Fibroblast of the aortic adventitia (primary cell): Measurements from ENCODE around the gene FRY. TPM values are rescaled to one million over a fixed set of nuclear protein-coding genes. Genes with fewer than 3 reads are reported as not detected.

Experiments
- DNase-seq: peaks from one replicate; pipeline ENCODE4 v3.0.0-alpha.2; 2010; ENCODE audit warnings: low read depth
- H3K4me3 ChIP-seq: 2 replicates; pipeline ENCODE4 v1.5.1; 2011; ENCODE audit warnings: low read depth, mild to moderate bottlenecking, control low read depth, low read length, moderate library complexity
- total RNA-seq: library from RNA; depleted of rRNA; stranded (reverse); fragments of >200 nt; gene quantifications from 2 replicates; pipeline ENCODE4 v1.2.3, GENCODE V29; 2012; ENCODE audit warnings: low replicate concordance
- TF ChIP-seq, protein P1 (sequence below): IDR thresholded peaks from 2 replicates; pipeline ENCODE4 v1.5.1; 2011; ENCODE audit warnings: mild to moderate bottlenecking, low read length, control low read depth, inconsistent platforms; ENCODE audit not compliant: insufficient read depth

FRY gene
- total RNA-seq, 1 donor = 4.3 TPM

DNA sequence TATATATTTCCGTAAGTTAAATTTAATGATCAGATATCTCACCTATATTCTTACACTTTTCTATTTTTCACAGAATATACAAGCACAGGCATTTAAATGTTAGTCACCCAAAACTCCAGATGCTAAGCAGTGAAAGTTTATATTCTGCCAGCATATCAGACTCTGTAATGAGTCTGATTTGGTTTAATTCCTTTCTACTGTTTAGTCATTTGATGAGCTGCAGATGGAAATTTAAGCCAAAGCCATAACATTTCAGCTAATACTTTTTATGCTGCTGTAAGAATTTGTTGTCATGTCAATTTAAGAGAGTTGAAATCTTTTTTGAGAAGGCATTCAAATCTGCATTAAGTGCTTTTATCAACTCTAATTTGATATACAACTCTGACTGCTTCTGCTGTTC is 8.0 kb downstream of the FRY start:
- TF ChIP-seq, protein P1, sequence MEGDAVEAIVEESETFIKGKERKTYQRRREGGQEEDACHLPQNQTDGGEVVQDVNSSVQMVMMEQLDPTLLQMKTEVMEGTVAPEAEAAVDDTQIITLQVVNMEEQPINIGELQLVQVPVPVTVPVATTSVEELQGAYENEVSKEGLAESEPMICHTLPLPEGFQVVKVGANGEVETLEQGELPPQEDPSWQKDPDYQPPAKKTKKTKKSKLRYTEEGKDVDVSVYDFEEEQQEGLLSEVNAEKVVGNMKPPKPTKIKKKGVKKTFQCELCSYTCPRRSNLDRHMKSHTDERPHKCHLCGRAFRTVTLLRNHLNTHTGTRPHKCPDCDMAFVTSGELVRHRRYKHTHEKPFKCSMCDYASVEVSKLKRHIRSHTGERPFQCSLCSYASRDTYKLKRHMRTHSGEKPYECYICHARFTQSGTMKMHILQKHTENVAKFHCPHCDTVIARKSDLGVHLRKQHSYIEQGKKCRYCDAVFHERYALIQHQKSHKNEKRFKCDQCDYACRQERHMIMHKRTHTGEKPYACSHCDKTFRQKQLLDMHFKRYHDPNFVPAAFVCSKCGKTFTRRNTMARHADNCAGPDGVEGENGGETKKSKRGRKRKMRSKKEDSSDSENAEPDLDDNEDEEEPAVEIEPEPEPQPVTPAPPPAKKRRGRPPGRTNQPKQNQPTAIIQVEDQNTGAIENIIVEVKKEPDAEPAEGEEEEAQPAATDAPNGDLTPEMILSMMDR = no peak
- no peak overlapping the region for H3K4me3 ChIP-seq
- DNase-seq = no peak

DNA sequence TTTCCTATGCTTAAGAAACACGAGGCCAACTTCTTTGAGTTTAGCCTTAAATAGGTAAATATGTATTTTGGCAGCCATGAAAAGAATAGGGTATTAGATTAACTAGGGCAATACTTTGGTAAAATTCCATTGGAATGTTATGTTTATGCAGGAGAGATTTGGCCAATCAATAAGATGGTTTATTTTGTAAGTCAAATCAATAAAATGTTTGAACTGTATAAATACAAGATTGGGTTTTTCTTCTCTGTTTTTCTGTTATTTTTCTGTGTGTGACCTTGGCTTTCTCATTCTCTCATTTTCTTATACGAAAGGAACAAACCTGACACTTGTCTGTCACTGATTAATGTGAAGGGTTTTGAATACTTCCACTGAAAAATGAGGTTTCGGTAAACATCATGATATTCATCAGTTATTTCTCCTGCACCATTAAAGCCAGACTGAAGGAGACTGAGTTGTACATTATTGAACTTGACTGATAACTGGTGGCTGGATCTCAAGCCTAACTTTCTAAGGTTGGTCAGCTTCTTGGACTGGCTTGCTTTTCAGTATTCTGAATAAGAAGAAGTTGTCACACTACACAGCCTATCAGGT is 8.6 kb downstream of the FRY start:
- TF ChIP-seq, protein P1 = no peak
- DNase-seq = no peak
- H3K4me3 ChIP-seq = no peak overlapping the region

DNA sequence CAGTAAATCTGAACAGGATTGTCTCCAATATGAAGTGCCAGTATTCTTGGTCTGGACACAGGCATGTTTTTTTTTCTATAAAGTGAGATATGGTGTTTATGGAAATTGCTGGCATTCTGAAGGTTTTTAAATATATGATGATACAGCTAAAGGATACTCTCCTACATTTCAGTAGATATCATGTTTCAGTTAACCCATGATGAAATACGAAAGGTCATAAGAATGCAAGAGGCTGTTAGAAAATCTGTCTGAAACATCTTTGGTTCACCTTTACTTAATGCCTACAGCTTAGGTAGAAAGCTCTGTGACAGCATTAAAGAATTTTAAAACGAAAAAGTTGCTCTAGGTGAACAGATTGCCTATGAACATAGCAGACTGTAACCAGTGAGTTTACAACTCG is 9.1 kb downstream of the FRY start:
- TF ChIP-seq, protein P1 = no peak
- H3K4me3 ChIP-seq = no peak overlapping the region
- no peak for DNase-seq

DNA sequence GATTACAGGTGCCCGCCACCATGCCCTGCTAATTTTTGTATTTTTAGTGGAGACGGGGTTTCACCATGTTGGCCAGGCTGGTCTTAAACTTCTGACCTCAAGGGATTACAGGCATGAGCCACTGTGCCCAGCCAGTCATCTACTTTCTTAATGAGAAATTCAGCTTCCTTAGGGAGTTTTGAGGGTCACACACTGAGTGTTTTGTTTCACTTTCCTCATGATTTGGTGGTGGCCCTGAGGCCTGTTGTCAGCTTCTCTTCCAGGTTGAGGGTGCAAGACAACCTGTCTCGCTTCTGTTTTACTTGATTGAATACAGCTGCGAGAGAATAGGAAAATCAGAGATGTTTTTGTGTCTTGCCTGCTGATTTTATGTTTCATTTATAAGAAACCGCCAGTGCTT is 9.9 kb downstream of the FRY start:
- TF ChIP-seq, protein P1 = no peak
- DNase-seq = no peak
- no peak overlapping the region for H3K4me3 ChIP-seq

DNA sequence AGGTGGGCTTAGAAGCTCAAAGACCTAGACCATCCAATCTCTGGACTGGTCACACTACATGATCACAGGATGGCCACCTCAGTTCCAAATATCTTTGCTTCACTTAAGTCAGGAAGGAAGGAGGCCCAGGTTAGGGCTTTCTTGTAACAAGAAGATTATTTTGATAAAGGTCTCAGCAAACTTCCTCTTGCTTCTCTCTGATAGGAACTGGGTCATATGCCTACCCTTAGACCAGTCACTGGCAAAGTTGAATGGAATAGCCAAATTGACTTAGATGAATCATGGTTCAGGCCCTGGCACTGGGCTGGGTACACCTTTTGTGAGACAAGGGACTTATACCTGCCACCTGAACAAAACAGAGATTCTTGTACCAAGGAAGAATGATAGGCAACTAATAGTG is 11.0 kb downstream of the FRY start:
- DNase-seq = no peak
- TF ChIP-seq, protein P1 = no peak
- no peak overlapping the region for H3K4me3 ChIP-seq

DNA sequence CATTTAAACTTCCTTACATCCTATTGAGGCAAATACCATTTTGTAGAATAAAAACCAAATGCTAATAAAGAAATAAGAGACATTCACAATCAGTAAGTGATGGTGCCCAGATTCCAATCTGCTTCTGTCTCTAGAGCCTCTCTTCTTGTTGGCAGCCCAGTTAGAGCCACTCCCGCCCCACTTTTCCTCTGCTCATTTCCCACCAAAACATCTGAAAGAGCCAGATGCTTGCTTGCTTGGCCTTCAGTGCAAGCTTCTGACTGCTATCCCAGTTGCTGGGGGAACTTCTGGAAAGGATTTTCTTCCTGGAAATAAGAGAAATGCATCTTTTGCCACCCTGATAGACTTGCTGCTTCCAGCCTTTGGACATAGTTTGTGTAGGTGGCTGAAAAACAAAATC is 12.9 kb downstream of the FRY start:
- TF ChIP-seq, protein P1 = no peak
- DNase-seq = no peak

DNA sequence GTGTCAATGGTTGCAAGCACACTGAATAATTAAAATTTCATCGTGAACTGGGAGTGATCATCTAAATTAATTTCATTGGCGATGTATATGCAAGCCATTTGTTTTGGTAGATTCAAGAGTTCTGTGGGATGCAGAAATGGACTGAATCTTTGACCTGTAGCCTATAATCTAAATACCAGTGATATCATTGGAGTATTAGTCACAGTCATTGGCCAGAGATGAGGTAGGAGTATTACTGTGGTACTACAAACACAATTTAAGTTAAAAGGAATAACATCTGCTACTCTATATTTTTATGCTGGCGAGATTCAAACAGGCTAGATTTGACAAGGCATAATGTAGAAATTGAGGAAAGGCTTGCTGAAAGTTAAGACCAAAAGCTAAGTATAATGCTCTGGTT is 14.0 kb downstream of the FRY start:
- DNase-seq = no peak
- H3K4me3 ChIP-seq = no peak overlapping the region
- TF ChIP-seq, protein P1 = no peak

More for the DNA sequence above, 12.9 kb downstream of the FRY start:
- H3K4me3 ChIP-seq = no peak overlapping the region
